Measurements from ENCODE around the gene ATP4B.

GRCh38 chr13:113635709-113636108 lies 22.3 kb downstream of the ATP4B start:
- no peak for TF ChIP-seq CTCF (IDR thresholded peaks at IDR 0.05; ENCODE audit: insufficient read depth, low read length)
- TF ChIP-seq GABPA (IDR thresholded peaks at IDR 0.05; ENCODE audit: low read depth): no peak
- no peak; the same call in 1 of the 2 replicates for TF ChIP-seq POLR2AphosphoS5 (IDR thresholded peaks at IDR 0.05; ENCODE audit: low read depth)

All from HL-60 (cell line).